Esophagus muscularis mucosa (tissue), 4 donors: Measurements from ENCODE around the gene RETN.

ENCODE experiments used
- EP300 ChIP-seq: sonication (generic); formaldehyde crosslinking; IDR thresholded peaks from one replicate; pipeline ENCODE4 v1.6.1; 2017; ENCODE audit warnings: antibody characterized with exemption
- POLR2A ChIP-seq: fragments of 450-650 bp; IDR thresholded peaks from one replicate; pipeline ENCODE4 v1.6.1; 2017; ENCODE audit warnings: antibody characterized with exemption, moderate library complexity, mild to moderate bottlenecking, low read depth
- POLR2AphosphoS5 ChIP-seq, 2 donors: sonication (generic); formaldehyde crosslinking; IDR thresholded peaks; one replicate each; pipeline ENCODE4 v1.6.1; 2017; ENCODE audit warnings: antibody characterized with exemption in 2 of 2
- TF ChIP-seq, protein P1 (sequence below), 3 experiments: fragments of 200-600 bp in 2 of 3; fragments of 450-650 bp in 1 of 3; sonication (generic) in 2 of 3; IDR thresholded peaks; one replicate each; pipeline ENCODE4 v1.5.1; 2017 to 2019; ENCODE audit warnings: antibody characterized with exemption in 3 of 3, mild to moderate bottlenecking in 2 of 3, moderate library complexity in 1 of 3

DNA sequence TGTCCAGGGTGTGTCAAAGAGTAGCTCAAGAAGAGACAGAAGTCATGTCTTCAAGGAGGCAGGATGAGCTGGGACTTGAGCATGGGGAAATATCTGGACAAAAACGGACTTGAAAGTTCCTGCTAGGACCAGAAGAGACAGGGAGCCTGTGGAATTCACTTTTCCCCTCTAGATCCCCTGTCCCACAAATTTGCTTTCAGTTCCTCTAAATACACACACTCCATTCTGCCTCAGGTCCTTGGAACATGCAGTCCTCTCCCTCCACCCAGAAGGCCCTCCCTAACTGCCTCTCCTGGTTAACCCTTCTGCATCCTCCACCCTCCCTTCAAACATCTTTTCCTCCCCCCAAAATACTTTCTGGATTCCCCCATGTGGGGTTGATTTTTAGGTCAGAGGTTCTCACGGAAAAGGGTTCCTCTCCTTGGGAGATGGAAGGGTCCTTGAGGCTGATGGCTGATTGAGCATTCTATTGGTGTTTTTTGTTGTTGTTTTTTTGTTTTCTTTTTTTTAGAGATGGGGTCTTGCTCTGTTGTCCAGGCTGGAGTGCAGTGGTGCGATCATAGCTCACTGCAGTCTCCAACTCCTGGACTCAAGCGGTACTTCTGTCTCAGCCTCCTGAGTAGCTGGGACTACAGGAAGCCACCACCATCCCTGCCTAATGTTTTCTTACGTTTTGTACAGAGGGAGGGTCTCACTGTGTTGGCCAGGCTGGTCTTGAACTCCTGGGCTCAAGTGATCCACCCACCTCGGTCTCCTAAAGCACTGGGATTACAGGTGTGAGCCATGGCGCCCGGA lies 6.9 kb upstream of the RETN start:
- TF ChIP-seq, protein P1, sequence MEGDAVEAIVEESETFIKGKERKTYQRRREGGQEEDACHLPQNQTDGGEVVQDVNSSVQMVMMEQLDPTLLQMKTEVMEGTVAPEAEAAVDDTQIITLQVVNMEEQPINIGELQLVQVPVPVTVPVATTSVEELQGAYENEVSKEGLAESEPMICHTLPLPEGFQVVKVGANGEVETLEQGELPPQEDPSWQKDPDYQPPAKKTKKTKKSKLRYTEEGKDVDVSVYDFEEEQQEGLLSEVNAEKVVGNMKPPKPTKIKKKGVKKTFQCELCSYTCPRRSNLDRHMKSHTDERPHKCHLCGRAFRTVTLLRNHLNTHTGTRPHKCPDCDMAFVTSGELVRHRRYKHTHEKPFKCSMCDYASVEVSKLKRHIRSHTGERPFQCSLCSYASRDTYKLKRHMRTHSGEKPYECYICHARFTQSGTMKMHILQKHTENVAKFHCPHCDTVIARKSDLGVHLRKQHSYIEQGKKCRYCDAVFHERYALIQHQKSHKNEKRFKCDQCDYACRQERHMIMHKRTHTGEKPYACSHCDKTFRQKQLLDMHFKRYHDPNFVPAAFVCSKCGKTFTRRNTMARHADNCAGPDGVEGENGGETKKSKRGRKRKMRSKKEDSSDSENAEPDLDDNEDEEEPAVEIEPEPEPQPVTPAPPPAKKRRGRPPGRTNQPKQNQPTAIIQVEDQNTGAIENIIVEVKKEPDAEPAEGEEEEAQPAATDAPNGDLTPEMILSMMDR (IDR thresholded peaks at IDR 0.05) = no peak
- TF ChIP-seq POLR2A (no peak), POLR2AphosphoS5 (IDR thresholded peaks at IDR 0.05) (no peak), EP300 (no peak)
